C4-2B (cell line): ENCODE data around the gene ASCC3.

Experiments
- H3K27ac ChIP-seq: fragments of 450-650 bp; 2 replicates; pipeline ENCODE4 v1.5.1; 2017
- ZFX ChIP-seq: fragments of 450-650 bp; IDR thresholded peaks from 2 replicates; pipeline ENCODE4 v1.6.1; 2017
- TF ChIP-seq, protein P1 (sequence below): fragments of 450-650 bp; conservative IDR thresholded peaks from 2 replicates; pipeline ENCODE4 v1.5.1; 2017; ENCODE audit warnings: mild to moderate bottlenecking

ASCC3 gene

DNA sequence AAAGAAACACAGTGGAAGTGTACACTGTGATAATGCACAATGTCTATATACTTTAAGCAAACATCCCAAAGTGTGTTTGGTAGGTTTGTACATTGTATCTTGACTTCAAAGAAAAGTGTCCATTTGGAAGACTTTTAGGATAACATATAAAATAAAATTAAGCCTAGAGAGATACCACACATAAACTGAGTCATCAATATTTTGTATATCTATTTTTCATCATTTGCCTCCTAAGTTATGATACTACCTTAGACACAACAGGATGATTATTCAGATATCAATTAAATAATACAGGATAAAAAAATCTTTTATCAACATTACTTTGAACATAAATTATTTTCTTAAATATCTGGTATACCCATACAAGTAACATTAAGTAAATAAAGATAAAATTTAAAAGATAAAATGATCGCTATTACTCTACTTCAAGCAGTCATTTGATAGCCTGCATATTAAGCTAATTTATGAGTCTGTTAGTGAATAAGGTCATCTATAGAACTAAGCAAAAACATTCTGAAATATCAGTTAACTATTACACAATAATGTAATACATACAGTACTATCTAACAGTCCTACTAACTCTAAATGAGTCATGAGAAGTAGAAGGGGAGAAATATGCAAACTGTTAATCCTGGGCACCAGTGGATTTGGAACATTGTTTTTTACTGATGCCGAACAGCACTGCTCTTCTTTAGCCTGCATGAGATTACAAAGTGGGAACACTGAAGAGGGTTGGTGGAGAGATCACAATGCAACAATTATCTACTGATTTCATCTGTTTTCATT, 258.0 kb downstream of the ASCC3 start:
- TF ChIP-seq, protein P1, sequence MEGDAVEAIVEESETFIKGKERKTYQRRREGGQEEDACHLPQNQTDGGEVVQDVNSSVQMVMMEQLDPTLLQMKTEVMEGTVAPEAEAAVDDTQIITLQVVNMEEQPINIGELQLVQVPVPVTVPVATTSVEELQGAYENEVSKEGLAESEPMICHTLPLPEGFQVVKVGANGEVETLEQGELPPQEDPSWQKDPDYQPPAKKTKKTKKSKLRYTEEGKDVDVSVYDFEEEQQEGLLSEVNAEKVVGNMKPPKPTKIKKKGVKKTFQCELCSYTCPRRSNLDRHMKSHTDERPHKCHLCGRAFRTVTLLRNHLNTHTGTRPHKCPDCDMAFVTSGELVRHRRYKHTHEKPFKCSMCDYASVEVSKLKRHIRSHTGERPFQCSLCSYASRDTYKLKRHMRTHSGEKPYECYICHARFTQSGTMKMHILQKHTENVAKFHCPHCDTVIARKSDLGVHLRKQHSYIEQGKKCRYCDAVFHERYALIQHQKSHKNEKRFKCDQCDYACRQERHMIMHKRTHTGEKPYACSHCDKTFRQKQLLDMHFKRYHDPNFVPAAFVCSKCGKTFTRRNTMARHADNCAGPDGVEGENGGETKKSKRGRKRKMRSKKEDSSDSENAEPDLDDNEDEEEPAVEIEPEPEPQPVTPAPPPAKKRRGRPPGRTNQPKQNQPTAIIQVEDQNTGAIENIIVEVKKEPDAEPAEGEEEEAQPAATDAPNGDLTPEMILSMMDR = no peak
- no peak for TF ChIP-seq ZFX
- H3K27ac ChIP-seq = no peak overlapping the region

DNA sequence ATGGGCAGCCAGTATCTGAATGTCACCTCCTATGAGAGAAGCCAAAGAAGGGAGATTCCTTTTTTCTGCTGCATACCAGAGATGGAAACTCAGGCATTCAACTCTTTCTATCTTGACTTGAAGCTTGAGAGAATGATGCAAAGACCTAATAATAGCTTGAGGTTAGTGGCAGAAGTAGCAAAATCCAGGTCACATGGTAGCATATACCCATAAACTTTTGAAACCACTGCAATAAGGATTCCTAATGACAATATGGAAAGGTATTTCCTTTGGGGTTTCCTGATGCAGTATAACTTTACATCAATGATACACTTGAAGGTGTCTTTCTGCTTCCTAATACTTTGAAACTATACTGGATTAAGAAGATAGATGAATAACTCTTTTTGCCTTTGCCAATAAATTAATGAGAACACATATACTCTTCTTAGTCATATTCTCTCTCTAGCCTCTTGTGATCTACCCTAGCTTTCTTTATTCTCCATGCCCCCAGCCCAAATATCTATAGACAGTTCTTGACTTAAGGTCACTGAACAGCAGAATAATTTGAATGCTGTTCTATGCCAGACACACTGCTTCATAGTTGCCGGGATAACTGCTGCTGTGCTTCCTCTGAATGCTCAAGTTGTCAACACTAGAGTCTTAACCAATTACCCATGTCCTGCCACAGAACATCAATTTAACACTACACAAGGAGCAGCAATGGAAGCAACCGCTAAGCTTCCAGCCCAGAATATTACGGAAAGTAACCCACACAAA, 260.9 kb downstream of the ASCC3 start:
- TF ChIP-seq ZFX = no peak
- TF ChIP-seq, protein P1 = no peak
- no peak overlapping the region for H3K27ac ChIP-seq

DNA sequence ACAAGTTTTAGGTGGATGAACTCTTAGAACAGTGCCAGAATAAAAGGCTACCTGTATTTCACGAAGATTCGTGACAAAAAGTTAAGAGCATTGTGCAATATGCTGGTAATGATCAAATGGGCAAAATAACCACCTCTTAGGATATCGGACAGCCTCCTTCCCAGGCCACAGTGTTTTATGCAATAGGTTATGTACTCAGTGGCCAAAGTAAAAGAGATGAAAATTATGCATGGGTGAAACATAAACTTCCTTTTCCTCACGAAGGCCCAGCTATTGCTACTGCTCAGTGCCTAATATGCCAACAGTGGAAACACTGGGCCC, 262.8 kb downstream of the ASCC3 start:
- TF ChIP-seq, protein P1 = no peak
- no peak for TF ChIP-seq ZFX

DNA sequence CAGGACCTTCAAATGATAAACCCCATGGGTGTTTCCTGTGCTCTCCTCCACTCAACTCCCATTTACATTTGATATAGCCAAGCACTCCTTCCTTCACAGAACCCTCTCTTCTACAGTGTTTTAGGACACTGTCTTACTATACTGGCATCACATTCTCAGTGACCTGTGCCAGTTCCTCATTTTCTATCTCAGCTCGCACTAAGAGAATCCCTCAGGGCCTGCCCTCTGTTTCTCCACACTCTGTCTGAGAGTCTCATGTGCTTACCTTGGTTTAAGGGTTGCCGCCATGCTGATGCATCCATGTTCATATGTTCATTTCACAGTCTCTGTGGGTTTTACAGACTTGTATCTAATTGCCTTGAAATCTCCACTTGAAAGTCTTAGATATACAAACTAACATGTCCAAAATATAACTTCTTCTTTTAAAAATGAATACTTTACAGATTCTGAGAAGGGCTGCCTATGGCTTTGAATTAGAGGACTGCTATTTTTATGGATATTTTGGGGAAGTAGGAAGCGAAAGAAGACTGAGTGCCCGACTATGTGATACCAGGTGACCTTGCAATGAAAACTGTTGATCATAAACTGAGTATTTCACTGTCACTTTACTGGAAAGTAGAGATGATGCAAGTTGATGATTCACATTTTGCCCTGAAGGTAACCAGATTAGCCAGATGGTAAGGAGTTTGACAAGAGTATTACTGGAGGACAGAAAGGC, 263.3 kb downstream of the ASCC3 start:
- TF ChIP-seq, protein P1 = no peak

More for the DNA sequence above, 262.8 kb downstream of the ASCC3 start:
- no peak overlapping the region for H3K27ac ChIP-seq

DNA sequence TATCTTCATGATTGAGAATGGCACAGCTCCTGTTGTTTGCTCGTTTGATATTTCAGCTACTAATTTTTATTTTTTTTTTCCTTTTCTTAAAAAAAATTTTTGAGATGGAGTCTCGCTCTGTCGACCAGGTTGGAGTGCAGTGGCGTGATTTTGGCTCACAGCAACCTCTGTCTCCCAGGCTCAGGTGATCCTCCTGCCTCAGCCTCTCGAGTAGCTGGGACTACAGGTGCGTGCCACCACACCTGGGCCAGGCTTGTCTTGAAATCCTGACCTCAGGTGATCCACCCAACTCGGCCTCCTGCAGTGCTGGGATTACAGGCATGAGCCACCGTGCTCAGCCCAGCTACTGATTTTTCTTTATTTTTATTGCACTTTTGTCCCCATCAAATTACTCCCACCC, 266.2 kb downstream of the ASCC3 start:
- no peak overlapping the region for H3K27ac ChIP-seq
- no peak for TF ChIP-seq ZFX
- TF ChIP-seq, protein P1 = no peak

More for the DNA sequence above, 263.3 kb downstream of the ASCC3 start:
- H3K27ac ChIP-seq = no peak overlapping the region

DNA sequence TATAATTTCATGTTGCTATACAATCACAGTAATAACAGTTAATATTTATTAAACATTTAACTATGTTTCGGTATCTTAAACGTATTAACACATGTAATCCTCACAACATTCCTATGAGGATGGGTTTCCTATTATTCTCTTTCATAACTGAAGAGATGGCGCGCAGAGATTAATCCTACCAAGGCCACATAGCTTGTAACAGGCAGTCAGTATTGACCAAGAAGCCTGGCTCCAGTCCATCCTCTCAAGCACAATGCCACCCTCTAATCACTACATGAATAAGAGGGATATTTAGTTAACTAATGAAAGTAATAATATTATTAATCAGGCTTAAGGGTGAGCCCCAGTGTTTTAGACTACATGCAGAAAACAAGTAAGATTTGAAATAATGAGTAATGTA, 266.7 kb downstream of the ASCC3 start:
- TF ChIP-seq, protein P1 = no peak
- no peak for TF ChIP-seq ZFX
- no peak overlapping the region for H3K27ac ChIP-seq

DNA sequence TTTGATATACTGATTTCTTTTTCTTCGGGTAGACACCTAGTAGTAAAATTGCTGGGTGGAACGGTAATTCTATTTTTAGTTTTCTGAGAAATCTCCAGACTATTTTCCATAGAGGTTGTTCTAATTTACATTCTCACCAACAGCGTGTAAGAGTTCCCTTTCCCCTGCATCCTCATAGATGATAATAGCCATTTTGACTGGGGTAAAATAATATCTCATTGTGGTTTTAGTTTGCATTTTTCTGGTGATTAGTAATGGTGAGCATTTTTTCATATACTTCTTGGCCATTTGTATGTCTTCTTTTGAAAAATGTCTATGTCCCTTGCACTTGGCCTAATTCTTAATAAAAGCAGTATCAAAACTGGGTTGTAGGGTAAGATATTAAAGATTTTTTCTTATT, 267.5 kb downstream of the ASCC3 start:
- no peak for TF ChIP-seq ZFX
- TF ChIP-seq, protein P1 = no peak
- no peak overlapping the region for H3K27ac ChIP-seq
